HepG2 (cell line): ENCODE results near the gene STAG3. TPM values are rescaled to one million over a fixed set of nuclear protein-coding genes. Genes with fewer than 3 reads are reported as not detected.
A peak's percentile ranks its signal among the peaks of the same experiment; 100 is the strongest.

Experiments used
- CBX1 ChIP-seq: IDR thresholded peaks from one replicate; pipeline ENCODE4 v1.6.1; 2016; ENCODE audit warnings: antibody characterized with exemption, low read depth
- FOXK2 ChIP-seq: fragments of 450-650 bp; IDR thresholded peaks from 2 replicates; pipeline ENCODE4 v1.6.1; 2016
- GLI4 ChIP-seq: sonication (generic); formaldehyde crosslinking; IDR thresholded peaks from 2 replicates; pipeline ENCODE4 v1.5.1; 2020; ENCODE audit warnings: missing genetic modification reagents, mild to moderate bottlenecking, moderate library complexity, borderline replicate concordance
- HNRNPL ChIP-seq: fragments of 200-400 bp; formaldehyde crosslinking; IDR thresholded peaks from 2 replicates; pipeline ENCODE4 v1.6.1; 2017; ENCODE audit warnings: mild to moderate bottlenecking, low read depth, low read length
- LCORL ChIP-seq, 2 experiments: fragments of 450-650 bp in 1 of 2; sonication (generic) in 1 of 2; formaldehyde crosslinking in 1 of 2; IDR thresholded peaks; 2 replicates each; pipeline versions ENCODE4 v1.5.0 to v1.6.1; 2017 to 2020; ENCODE audit warnings: antibody characterized with exemption in 1 of 2, missing genetic modification reagents in 1 of 2
- MLLT10 ChIP-seq: sonication (generic); formaldehyde crosslinking; IDR thresholded peaks from 2 replicates; pipeline ENCODE4 v1.4.0; 2020; ENCODE audit warnings: missing genetic modification reagents
- MNT ChIP-seq: fragments of 450-650 bp; IDR thresholded peaks from 2 replicates; pipeline ENCODE4 v1.6.1; 2016
- PATZ1 ChIP-seq: sonication (generic); formaldehyde crosslinking; IDR thresholded peaks from 2 replicates; pipeline ENCODE4 v1.4.0; 2020; ENCODE audit warnings: missing genetic modification reagents
- PHF8 ChIP-seq: sonication (generic); formaldehyde crosslinking; IDR thresholded peaks from 2 replicates; pipeline ENCODE4 v1.5.0; 2020; ENCODE audit warnings: missing genetic modification reagents
- TFE3 ChIP-seq: IDR thresholded peaks from 2 replicates; pipeline ENCODE4 v1.6.1; 2016
- TGIF2 ChIP-seq: IDR thresholded peaks from 2 replicates; pipeline ENCODE4 v1.6.1; 2016; ENCODE audit warnings: control low read depth, missing compliant biosample characterization
- TSC22D2 ChIP-seq: sonication (generic); formaldehyde crosslinking; IDR thresholded peaks from 2 replicates; pipeline ENCODE4 v1.5.1; 2020; ENCODE audit warnings: missing genetic modification reagents, mild to moderate bottlenecking, borderline replicate concordance
- ZNF282 ChIP-seq: fragments of 450-650 bp; IDR thresholded peaks from 2 replicates; pipeline ENCODE4 v1.6.1; 2018; ENCODE audit not compliant: partially characterized antibody
- ZNF33A ChIP-seq: sonication (generic); formaldehyde crosslinking; IDR thresholded peaks from 2 replicates; pipeline ENCODE4 v1.5.1; 2020; ENCODE audit warnings: missing genetic modification reagents, mild to moderate bottlenecking, moderate library complexity, borderline replicate concordance
- ZNF44 ChIP-seq: sonication (generic); formaldehyde crosslinking; IDR thresholded peaks from 2 replicates; pipeline ENCODE4 v1.5.1; 2020; ENCODE audit warnings: mild to moderate bottlenecking, missing genetic modification reagents
- ZXDC ChIP-seq: sonication (generic); formaldehyde crosslinking; IDR thresholded peaks from 2 replicates; pipeline ENCODE4 v1.5.0; 2020; ENCODE audit warnings: mild to moderate bottlenecking, missing genetic modification reagents
- polyA plus RNA-seq, 8 experiments: library from polyadenylated mRNA; depleted of rRNA in 3 of 8; stranded (reverse) in 7 of 8; unstranded in 1 of 8; fragments of >200 nt; fragmentation: Illumina TruSeq in 4 of 8; extraction: Trizol in 4 of 8; gene quantifications; 2 replicates each; pipeline versions ENCODE4 v1.2.1 to v1.2.3, GENCODE V29; 2011 to 2016; ENCODE audit warnings: low read depth in 4 of 8, missing spikeins in 1 of 8, mixed read lengths in 1 of 8; ENCODE audit not compliant: insufficient read depth in 1 of 8
- total RNA-seq, 5 experiments: library from RNA; depleted of rRNA; stranded (reverse); fragments of >200 nt; fragmentation: Illumina TruSeq; extraction: Trizol; gene quantifications; 2 replicates each; pipeline ENCODE4 v1.2.3, GENCODE V29; 2016; ENCODE audit warnings: low read depth in 1 of 5
- TF ChIP-seq, protein P1 (sequence below): sonication (generic); formaldehyde crosslinking; IDR thresholded peaks from 2 replicates; pipeline ENCODE4 v1.4.0; 2020; ENCODE audit warnings: mild to moderate bottlenecking, low read depth, missing genetic modification reagents
- TF ChIP-seq, protein P2 (sequence below): sonication (generic); formaldehyde crosslinking; IDR thresholded peaks from 2 replicates; pipeline ENCODE4 v1.5.0; 2020; ENCODE audit warnings: missing genetic modification reagents

STAG3 gene
- total and polyA plus RNA-seq, 2 of the 13 experiments (the other 11 are each of a cell fraction or from before 2014, with no cell fraction given) = 0.09 to 0.33 TPM

DNA sequence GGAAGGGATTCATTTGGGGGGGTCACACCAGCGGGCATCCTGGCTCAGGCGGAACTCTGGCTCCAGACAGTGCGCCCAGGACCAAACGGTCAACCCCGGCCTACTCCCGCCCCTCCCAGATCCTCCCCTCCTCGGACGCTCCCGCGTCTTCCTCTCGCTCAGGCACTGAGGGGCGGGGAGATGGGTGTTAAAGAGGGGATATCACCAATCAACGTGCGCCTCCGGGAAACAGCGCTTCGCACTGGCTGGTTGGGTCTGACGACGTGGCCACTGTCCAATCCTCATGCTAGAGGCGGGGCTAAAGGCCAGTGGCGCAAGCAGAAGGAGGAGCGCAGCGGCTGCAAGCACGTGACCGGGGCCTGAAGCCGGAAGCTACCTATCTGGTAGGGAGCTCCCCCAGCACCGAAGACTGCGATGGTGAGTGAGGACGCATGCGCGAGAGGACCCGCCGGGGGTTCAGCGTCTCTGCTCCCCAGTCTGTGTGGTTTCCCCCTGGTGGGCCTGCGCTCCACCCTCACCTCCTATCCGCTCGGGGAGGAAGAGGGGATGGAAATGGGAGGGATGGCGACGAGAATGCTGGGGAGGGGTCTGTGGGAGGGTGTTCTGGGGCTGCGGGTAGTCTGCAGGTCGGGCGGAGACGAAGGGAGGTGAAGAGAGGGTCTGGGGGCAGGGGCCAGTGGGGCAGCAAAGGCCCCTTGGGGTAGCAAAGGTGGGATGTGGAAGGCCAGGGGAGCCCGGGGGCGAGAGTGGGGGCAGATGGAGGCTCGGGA lies 29.0 kb upstream of the STAG3 start, which contains the start of gene LAMTOR4 (continued):
- TF ChIP-seq, protein P1, sequence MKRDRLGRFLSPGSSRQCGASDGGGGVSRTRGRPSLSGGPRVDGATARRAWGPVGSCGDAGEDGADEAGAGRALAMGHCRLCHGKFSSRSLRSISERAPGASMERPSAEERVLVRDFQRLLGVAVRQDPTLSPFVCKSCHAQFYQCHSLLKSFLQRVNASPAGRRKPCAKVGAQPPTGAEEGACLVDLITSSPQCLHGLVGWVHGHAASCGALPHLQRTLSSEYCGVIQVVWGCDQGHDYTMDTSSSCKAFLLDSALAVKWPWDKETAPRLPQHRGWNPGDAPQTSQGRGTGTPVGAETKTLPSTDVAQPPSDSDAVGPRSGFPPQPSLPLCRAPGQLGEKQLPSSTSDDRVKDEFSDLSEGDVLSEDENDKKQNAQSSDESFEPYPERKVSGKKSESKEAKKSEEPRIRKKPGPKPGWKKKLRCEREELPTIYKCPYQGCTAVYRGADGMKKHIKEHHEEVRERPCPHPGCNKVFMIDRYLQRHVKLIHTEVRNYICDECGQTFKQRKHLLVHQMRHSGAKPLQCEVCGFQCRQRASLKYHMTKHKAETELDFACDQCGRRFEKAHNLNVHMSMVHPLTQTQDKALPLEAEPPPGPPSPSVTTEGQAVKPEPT (CRISPR knock-in tag) = peak; percentile 75; the same call in 1 of the 2 replicates
- TF ChIP-seq ZXDC (CRISPR knock-in tag) = no peak
- peak; percentile 79 for TF ChIP-seq PHF8 (CRISPR knock-in tag)
- TF ChIP-seq ZNF33A (CRISPR knock-in tag) = no peak
- TF ChIP-seq TGIF2 = no peak
- TF ChIP-seq FOXK2 = no peak
- TF ChIP-seq MLLT10 (CRISPR knock-in tag) = no peak
- TF ChIP-seq TSC22D2 (CRISPR knock-in tag) = peak; percentile 86
- peak; percentile 55 for TF ChIP-seq MNT
- TF ChIP-seq PATZ1 (CRISPR knock-in tag) = peak; percentile 88
- TF ChIP-seq HNRNPL = 0 out of 2 replicates have a peak, but pooled peaks have one; percentile 58
- TF ChIP-seq, protein P2, sequence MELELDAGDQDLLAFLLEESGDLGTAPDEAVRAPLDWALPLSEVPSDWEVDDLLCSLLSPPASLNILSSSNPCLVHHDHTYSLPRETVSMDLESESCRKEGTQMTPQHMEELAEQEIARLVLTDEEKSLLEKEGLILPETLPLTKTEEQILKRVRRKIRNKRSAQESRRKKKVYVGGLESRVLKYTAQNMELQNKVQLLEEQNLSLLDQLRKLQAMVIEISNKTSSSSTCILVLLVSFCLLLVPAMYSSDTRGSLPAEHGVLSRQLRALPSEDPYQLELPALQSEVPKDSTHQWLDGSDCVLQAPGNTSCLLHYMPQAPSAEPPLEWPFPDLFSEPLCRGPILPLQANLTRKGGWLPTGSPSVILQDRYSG = no peak
- TF ChIP-seq LCORL (IDR thresholded peaks at IDR 0.05) = no peak
- peak; percentile 46; the same call in 1 of the 2 replicates for TF ChIP-seq LCORL (CRISPR knock-in tag; IDR thresholded peaks at IDR 0.05)
- TF ChIP-seq GLI4 = peak; percentile 60; the same call in 1 of the 2 replicates
- 0 out of 2 replicates have a peak, but pooled peaks have one; percentile 12 for TF ChIP-seq ZNF44 (CRISPR knock-in tag)
- peak; percentile 93 for TF ChIP-seq TFE3 (CRISPR knock-in tag)
- no peak for TF ChIP-seq CBX1
- TF ChIP-seq ZNF282 = no peak
